ENCODE measurements around the gene DAAM1. TPM values are rescaled to one million over a fixed set of nuclear protein-coding genes. Genes with fewer than 3 reads are reported as not detected.

DAAM1 gene
- total RNA-seq, 1 donor from 2014 or later = 38.0 TPM

DNA sequence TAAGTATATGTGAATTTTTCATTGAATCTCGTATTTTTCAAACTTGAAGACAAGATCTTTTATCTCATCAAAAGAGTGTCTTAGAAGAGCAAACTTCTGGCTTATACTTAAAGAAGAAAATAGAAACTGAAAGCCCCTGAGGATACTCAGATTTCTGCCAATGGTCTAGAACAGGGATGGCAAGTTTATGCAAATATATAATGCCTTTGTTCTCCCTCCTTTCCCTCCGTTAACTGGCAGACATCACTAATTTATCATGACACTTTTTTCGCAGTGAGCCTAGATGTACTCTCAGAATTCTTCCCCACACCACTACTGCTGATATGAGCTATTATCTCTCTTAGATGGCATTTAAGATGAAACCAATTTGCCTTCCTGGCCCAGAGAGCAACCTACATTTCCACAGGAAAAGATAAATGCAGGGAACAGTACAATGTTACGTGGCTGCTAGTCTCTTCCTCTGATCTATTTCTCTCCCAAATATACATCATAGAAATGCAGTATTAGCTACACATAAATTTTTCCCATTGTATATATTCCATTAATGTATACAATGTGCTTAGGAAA lies 40.0 kb upstream of the DAAM1 start:
- H2AFZ ChIP-seq (ENCODE audit: low read depth, low read length) = no peak overlapping the region
- no peaks in the 10 kb centered on the region for H3K9me3 ChIP-seq (ENCODE audit: insufficient read depth, low read depth, low read length)
- H3K9me3 Mint-ChIP-seq (ENCODE audit: unreplicated experiment) = no peaks in the 10 kb centered on the region
- H3K79me2 ChIP-seq (ENCODE audit: insufficient read depth, low read length) = no peaks in the 10 kb centered on the region
- FAIRE-seq (no peak), DNase-seq (ENCODE audit: low read depth) (no peak)
- H3K4me3 ChIP-seq (ENCODE audit: insufficient read depth, low read depth, low read length) = no peak overlapping the region
- peaks cover 5% of the 10 kb centered on the region for H3K27me3 Mint-ChIP-seq (ENCODE audit: low read depth, unreplicated experiment)
- H3K4me2 ChIP-seq (ENCODE audit: low read length) = no peak overlapping the region
- TF ChIP-seq CTCF (IDR thresholded peaks at IDR 0.05; ENCODE audit: insufficient read depth, low read depth, low read length) = no peak
- TF ChIP-seq EZH2 (IDR thresholded peaks at IDR 0.05; ENCODE audit: insufficient read depth, low read length) = no peak
- no peak overlapping the region for H3K9ac ChIP-seq (ENCODE audit: low read length)
- H4K20me1 ChIP-seq (ENCODE audit: insufficient read depth, low read length) = no peaks in the 10 kb centered on the region
- no peaks in the 10 kb centered on the region for H3K36me3 Mint-ChIP-seq (ENCODE audit: low read depth, unreplicated experiment)
- H3K27ac ChIP-seq (ENCODE audit: low read depth, low read length) = no peak overlapping the region
- H3K4me3 Mint-ChIP-seq (ENCODE audit: unreplicated experiment) = no peak overlapping the region
- no peak overlapping the region for H3K27ac Mint-ChIP-seq (ENCODE audit: unreplicated experiment)
- H3K27me3 ChIP-seq (ENCODE audit: insufficient read depth, low read length) = no peaks in the 10 kb centered on the region
- no peaks in the 10 kb centered on the region for H3K36me3 ChIP-seq (ENCODE audit: insufficient read depth, low read length)
- H3K4me1 Mint-ChIP-seq (ENCODE audit: low read depth, unreplicated experiment) = no peaks in the 10 kb centered on the region
- no peaks in the 10 kb centered on the region for H3K4me1 ChIP-seq (ENCODE audit: insufficient read depth, low read length)

DNA sequence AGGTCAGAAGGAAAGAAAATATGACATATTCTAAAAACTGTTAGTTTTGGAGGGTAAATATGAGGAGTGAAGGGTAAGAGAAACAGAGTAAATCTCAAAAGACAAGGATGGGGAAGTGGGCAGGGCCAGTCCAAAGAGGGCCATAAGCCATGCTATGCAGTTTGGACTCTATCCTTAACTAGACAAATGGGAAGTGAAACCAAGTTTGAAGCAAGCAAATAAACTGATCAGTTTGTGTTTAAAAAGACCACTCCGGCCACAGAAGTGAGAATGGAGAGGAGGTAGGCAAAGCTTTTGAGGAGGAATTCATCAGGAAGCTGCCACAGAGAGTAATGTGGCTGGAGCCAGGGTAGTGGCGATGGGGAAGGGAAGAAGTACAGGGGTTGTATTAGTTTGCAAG lies 37.5 kb upstream of the DAAM1 start:
- H3K4me3 Mint-ChIP-seq (ENCODE audit: unreplicated experiment) = no peak overlapping the region
- H3K27ac Mint-ChIP-seq (ENCODE audit: unreplicated experiment) = no peak overlapping the region
- peaks cover 5% of the 10 kb centered on the region for H3K27me3 Mint-ChIP-seq (ENCODE audit: low read depth, unreplicated experiment)
- H3K27me3 ChIP-seq (ENCODE audit: insufficient read depth, low read length) = no peaks in the 10 kb centered on the region
- no peaks in the 10 kb centered on the region for H3K9me3 ChIP-seq (ENCODE audit: insufficient read depth, low read depth, low read length)
- TF ChIP-seq CTCF (IDR thresholded peaks at IDR 0.05; ENCODE audit: insufficient read depth, low read depth, low read length) = no peak
- TF ChIP-seq EZH2 (IDR thresholded peaks at IDR 0.05; ENCODE audit: insufficient read depth, low read length) = no peak
- no peaks in the 10 kb centered on the region for H3K36me3 ChIP-seq (ENCODE audit: insufficient read depth, low read length)
- DNase-seq (ENCODE audit: low read depth) = no peak
- no peaks in the 10 kb centered on the region for H4K20me1 ChIP-seq (ENCODE audit: insufficient read depth, low read length)
- H3K4me2 ChIP-seq (ENCODE audit: low read length) = no peak overlapping the region
- H3K79me2 ChIP-seq (ENCODE audit: insufficient read depth, low read length) = no peaks in the 10 kb centered on the region
- no peak overlapping the region for H3K27ac ChIP-seq (ENCODE audit: low read depth, low read length)
- H3K4me3 ChIP-seq (ENCODE audit: insufficient read depth, low read depth, low read length) = no peak overlapping the region
- no peak for FAIRE-seq
- H3K9ac ChIP-seq (ENCODE audit: low read length) = no peak overlapping the region
- no peaks in the 10 kb centered on the region for H3K9me3 Mint-ChIP-seq (ENCODE audit: unreplicated experiment)
- no peaks in the 10 kb centered on the region for H3K4me1 ChIP-seq (ENCODE audit: insufficient read depth, low read length)
- no peak overlapping the region for H2AFZ ChIP-seq (ENCODE audit: low read depth, low read length)
- H3K36me3 Mint-ChIP-seq (ENCODE audit: low read depth, unreplicated experiment) = no peaks in the 10 kb centered on the region
- peaks cover 2% of the 10 kb centered on the region for H3K4me1 Mint-ChIP-seq (ENCODE audit: low read depth, unreplicated experiment)

- no peak overlapping the region for H3K27ac Mint-ChIP-seq (ENCODE audit: unreplicated experiment)
- DNase-seq (ENCODE audit: low read depth) (no peak), FAIRE-seq (no peak)
- H3K36me3 ChIP-seq (ENCODE audit: insufficient read depth, low read length) = no peaks in the 10 kb centered on the region
- no peaks in the 10 kb centered on the region for H3K9me3 ChIP-seq (ENCODE audit: insufficient read depth, low read depth, low read length)
- H3K4me1 Mint-ChIP-seq (ENCODE audit: low read depth, unreplicated experiment) = peaks cover 5% of the 10 kb centered on the region
- no peaks in the 10 kb centered on the region for H3K36me3 Mint-ChIP-seq (ENCODE audit: low read depth, unreplicated experiment)
- peaks cover 4% of the 10 kb centered on the region for H3K9me3 Mint-ChIP-seq (ENCODE audit: unreplicated experiment)
- no peaks in the 10 kb centered on the region for H4K20me1 ChIP-seq (ENCODE audit: insufficient read depth, low read length)
- H3K27ac ChIP-seq (ENCODE audit: low read depth, low read length) = no peak overlapping the region
- H3K9ac ChIP-seq (ENCODE audit: low read length) = no peak overlapping the region
- H3K4me3 ChIP-seq (ENCODE audit: insufficient read depth, low read depth, low read length) = no peak overlapping the region
- H3K4me3 Mint-ChIP-seq (ENCODE audit: unreplicated experiment) = no peak overlapping the region
- H3K79me2 ChIP-seq (ENCODE audit: insufficient read depth, low read length) = no peaks in the 10 kb centered on the region
- no peaks in the 10 kb centered on the region for H3K27me3 ChIP-seq (ENCODE audit: insufficient read depth, low read length)
- H3K4me1 ChIP-seq (ENCODE audit: insufficient read depth, low read length) = no peaks in the 10 kb centered on the region
- H2AFZ ChIP-seq (ENCODE audit: low read depth, low read length) = no peak overlapping the region
- H3K4me2 ChIP-seq (ENCODE audit: low read length) = no peak overlapping the region
- TF ChIP-seq EZH2 (IDR thresholded peaks at IDR 0.05; ENCODE audit: insufficient read depth, low read length) (no peak), CTCF (IDR thresholded peaks at IDR 0.05; ENCODE audit: insufficient read depth, low read depth, low read length) (no peak)
- peaks cover 6% of the 10 kb centered on the region for H3K27me3 Mint-ChIP-seq (ENCODE audit: low read depth, unreplicated experiment)
Observed at GRCh38 chr14:59154373-59154772, 34.1 kb upstream of the DAAM1 start.

All from astrocyte (in vitro differentiated cells and primary cell).